Measurements from ENCODE around the gene SCUBE1.
"Not testable (repeated sequence)": the region's sequence is repeated elsewhere in the genome, so short reads cannot be mapped to it uniquely, and the experiment has no call there.

The SCUBE1 gene

DNA sequence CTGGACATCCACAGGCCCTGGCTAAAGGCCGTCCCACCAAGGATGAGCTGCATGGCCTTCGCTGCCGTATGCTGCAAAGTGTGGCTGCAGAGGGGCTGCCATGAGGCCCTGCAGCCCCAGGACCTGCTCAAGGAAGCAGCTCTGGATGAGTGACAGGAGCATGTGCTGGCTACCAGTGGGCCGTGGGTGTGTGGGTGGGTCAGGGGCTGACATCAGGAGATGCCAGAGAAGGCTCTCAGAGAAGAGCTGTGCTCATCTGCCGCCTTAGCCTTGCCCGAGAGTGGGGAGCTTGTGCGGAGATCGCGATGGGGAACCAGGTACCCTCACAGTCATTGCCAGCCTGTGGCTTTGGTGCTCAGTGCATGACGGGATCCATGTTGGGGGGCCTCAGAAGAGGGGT lies 41.3 kb downstream of the SCUBE1 start:
- no peak for DNase-seq (ENCODE audit: low spot score)

DNA sequence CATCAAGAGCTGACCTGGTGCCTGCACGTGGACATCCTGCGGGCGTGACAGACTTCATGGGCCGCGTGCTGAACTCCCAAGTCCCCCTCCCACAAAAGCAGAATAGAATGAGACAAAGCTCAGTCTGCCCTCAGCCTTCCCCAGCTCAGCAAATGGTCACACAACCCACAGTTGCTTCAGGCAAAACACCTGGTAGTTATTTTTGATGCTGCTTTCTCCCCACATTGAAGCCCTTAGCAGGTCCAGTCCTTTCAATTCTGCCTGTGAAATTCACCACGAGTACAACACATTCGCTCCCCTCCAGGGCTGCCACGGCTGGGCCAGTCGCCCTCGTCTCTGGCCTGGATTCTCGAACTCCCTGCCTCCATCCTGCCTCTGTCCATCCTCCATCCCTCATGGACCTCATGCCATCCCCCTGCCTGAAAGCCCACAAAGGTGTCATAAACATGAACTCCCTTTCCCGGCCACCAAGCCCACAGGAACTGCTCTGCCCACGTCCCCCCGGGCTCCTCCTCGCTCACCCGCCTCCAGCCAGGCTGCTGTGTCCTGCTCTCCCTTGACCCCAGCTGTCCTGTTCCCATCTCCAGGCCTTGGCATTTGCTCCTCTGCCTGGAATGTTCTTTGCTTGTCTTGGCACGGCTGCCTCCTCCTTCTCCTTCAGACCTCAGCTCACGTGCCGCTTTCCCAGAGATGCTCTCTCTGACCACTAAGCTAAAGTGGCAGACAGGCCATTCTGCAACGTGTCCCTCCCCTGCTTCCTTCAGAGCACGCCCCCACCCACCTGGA lies 42.1 kb downstream of the SCUBE1 start:
- no peak for DNase-seq (ENCODE audit: low spot score)

DNA sequence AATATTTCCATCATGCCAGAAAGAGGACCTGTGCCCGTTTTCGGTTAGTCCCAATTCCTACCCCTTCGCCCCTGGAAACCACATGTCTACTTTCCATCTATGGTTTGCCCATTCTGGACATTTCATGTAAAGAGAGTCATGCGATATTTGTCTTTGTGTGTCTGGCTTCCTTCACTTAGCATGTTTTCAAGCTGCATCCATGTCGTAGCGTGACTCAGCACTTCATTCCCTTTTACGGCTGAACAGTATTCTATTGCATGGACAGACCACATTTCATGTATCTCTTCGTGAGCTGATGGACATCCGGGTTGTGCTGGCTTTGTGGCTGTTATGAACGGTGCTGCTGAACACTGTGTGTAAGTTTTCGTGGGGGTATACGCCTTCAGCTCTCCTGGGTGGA lies 43.4 kb downstream of the SCUBE1 start:
- DNase-seq (ENCODE audit: low spot score): no peak

DNA sequence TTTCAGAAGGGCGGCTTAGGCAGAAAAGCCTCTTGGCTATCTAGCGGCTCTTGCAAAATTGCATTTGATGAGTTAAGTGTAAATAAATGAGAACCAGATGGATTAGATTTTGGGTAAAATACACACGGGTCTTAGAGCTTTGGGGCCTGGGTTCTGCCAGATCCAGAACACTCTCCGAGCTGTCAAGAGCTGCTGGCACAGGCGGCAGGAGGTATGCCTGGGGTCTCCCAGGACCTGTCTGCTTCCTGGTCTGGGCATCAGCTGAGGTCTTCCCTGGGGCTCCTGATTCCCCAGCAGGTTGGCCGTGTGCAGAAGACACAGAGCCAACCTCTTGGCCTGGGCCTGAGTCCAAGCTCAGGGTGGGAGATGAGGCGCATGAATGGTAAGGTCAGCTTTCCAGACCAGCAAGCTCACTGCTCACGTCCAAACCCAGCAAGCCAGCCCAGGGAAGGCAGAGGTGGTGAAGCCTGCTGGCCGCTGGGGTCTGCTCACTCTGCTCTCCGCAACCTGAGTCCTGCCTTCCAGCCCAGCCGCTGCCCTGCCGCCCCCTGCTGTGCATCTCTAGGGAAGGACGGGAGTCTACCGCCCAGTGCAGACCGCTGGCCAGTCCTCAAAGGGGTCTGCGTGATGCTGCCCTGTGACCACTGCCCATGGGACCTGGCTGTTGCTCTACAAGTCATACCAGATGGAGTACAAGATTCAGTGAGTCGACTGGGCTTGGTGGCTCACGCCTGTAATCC lies 44.9 kb downstream of the SCUBE1 start:
- no peak for DNase-seq (ENCODE audit: low spot score)

DNA sequence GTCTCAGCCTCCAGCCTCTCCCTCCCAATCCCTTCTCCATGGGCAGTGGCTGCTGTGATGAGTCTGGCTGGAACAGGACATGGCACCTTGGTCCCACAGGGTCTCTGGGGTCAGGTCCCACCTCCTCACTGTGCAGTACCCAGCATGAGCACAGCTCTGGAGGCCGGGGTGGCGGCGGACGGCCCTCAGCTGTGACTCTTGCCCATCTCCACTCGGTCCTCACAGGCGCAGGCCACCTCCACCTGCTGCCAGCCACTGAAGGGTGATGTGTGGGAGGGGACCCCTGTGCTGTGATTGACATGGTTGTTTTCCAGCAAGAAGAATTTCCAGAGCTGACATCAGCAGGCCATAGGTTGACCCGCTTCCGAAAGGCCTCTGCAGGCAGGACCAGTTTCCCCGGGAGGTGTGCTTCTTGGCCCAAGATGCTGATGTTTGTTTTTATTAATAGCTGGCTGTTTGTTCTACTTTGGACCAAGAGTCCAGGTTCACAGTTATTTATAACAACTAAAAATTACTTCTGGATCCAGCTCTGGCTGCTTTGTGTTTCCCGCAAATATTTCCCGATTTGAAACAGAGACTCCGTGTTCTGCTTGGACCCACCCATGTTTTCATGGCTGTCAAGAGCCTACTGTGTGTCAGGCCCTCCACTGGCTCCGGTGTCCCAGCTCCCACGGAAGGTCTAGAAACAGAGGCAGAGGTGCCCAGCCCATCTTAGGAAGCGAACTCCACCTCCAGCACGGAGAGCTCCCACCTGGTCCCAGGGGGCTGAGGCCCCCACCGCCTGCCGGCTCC lies 45.7 kb downstream of the SCUBE1 start:
- no peak for DNase-seq (ENCODE audit: low spot score)

DNA sequence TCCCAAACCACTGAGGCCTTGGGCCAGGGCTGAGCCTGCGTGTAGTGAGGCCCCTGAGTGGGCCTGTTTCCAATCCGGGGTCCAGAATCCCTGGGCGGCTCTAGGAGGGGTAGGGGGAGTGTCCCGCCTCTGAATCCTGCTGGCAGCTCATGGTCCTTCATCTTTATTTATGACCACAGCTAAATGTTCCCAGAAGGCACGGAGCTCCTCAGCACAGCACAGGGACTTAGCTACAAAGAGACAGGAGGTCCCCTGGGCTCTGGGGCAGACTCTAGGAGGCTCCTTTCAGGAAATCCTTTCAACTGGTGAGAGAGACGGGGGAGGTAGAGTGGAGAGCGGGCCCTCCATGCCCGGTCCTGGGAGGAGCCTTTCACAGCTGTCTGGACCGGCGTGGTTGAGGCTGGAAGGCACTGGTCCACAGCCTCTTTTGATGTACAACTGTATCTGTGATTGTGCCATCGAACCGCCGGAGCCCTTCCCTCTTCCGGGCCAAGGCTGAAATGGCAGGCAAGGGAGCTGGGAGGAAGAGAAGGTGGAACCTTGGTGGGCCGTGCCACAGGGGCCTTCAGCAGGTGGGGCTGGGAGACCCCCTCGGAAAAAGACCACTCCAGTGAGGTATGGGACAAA lies 46.8 kb downstream of the SCUBE1 start:
- DNase-seq (ENCODE audit: low spot score): no peak

DNA sequence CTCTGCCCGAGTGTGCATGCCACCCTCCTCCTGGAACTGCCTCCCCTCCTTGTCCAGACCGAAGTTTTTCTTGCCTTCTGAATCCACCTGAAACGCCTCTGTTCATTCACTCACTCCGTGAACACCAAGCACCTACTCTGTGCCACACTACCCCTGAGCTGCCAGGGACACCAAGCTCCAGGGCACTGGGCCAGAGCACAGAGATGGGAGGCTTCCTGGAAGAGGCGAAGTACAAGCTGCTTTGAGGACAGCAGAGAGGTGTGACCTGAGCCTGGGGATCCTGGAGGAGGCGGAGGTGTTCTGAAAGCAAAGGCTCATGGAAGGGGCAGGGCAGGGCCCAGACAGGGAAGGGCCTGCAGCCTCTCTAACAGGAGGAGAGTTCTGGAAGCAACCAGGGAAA lies 47.5 kb downstream of the SCUBE1 start:
- no peak for DNase-seq (ENCODE audit: low spot score)

DNA sequence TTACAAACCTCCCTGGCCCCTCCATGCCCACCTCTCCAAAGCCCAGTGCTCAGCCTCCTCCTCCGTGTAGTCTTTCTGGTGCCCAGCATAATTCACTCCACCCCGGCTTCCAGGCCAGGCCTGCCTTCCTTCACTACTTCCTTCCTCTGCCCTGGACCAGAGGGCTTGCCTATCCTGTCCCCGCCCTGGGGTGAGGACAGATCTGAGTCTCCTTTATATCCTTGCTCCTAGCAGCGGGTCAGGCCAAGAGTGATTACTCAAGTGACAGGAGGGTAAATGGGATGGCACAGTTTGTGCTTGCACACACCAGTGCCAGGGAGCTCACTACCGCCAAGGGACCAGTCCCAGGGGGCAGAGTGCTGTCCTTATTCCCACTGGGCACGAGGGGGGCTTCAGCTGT lies 48.0 kb downstream of the SCUBE1 start:
- DNase-seq (ENCODE audit: low spot score): no peak

DNA sequence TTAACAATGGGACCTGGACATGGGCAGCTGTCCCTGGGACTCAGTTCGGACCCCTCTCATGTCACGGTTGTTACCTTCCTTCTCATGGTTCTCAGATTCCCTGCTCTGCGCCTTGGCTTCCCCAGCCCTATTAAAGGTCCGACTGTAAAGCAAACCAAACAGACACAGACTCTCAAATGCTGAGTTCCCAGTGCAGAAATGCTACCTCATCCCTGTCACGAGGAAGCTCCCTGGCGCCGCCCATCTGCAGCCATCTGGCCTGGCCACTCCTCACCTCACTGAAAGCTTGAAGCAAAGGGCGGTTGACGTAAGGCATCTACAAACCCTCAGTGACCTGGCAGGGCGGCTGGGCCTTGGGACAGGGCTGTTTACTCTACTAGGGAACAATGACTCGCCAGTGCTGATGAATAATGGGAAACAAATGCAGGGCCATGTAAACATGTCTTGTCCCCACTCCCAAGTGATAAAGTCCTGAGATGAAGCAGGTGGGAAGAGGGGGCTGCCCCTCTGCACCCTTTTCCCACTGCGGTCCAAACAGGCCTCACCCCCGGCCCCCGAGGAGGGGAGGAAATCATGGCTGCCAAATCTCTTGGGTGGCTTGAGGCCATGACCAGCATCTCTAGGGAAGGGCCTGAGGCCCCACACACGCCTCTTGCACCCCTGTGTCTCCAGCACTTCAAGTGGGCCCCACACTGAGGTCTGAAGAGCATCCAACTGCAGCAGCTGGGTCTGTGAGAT lies 49.3 kb downstream of the SCUBE1 start:
- peak; percentile 10 for DNase-seq (ENCODE audit: low spot score)

DNA sequence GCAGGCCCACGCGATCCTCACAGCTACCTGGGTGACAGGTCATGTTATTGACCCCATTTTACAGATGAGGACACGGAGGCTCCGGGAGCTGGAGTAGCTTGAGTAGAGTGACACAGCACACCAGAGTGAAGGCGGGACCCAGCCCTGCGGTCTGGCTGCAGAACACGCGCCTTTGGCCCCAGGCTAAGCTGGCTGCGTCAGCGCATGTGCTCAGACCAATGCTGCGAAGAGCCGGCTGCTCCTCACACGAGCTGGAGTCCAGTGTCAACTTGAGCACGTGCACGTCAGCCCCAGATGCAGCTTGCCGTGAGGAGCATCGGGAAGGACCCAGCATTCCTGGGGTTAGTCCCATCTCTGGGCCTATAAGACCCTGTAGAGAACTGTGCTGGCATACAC lies 49.9 kb downstream of the SCUBE1 start:
- DNase-seq (ENCODE audit: low spot score): no peak

DNA sequence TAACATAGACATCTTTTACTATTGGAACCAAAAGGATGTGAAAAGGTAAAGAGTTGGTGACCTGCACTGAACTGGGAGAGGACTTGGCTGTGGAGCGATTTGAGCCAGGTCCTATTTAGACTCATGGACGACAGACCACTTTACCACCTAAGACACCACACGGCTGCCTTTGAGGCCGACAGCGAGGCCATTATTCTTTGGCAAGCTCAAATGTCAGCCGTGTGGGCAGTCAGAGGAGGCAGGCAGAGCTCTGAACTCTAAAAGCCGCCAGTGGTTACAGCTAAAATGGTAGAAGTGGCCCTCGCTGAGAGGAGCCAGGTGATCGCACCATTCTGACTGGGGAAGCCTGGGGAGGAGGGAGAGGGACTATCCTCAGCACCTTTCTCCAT lies 50.5 kb downstream of the SCUBE1 start:
- DNase-seq (ENCODE audit: low spot score): no peak

DNA sequence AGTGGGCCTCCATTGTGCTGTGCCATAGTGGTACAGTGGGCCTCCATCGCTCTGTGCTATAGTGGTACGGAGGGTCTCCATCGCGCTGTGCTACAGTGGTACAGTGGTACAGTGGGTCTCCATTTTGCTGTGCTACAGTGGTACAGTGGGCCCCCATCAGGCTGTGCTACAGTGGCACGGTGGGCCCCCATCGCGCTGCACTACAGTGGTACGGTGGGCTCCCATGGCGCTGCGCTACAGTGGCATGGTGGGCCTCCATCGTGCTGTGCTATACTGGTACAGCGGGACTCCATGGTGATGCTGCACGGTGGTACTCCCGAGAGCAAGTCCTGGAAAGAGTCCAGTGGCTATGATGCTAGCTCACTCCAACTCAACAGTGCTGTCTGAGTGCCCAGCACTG lies 51.8 kb downstream of the SCUBE1 start:
- DNase-seq (ENCODE audit: low spot score): no peak

DNA sequence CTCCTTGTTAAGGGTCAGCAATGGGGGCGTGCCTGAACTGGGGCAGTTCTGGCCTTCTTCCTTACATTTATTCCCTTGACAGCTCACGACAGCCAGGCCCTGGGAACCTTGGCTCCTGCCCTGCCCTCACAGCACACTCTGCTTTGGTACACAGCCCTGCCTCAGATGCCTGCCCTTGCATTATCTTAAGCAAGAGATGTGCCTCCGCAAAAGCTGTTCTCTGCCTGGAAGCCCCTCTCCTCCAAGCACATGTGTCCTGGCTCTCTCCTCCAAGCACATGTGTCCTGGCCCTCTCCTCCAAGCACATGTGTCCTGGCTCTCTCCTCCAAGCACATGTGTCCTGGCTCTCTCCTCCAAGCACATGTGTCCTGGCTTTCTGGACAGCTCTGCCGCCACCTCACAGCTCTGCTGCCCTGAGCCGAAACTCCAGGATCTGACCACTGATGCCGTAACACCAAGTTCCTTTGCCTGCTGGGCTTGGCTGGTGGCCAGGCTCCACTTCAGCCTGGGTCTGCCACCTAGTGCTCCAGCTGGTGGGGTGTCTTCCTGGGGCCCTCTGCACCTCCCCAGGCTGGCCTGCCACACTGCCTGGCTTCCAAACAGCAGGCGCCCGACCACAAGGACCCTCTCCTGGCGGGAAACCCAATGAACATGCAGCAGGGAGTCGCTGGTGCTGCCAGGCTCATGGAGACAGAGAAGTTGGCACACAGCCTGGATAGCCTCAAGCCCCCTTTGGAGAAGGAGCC lies 53.0 kb downstream of the SCUBE1 start:
- no peak for DNase-seq (ENCODE audit: low spot score)

DNA sequence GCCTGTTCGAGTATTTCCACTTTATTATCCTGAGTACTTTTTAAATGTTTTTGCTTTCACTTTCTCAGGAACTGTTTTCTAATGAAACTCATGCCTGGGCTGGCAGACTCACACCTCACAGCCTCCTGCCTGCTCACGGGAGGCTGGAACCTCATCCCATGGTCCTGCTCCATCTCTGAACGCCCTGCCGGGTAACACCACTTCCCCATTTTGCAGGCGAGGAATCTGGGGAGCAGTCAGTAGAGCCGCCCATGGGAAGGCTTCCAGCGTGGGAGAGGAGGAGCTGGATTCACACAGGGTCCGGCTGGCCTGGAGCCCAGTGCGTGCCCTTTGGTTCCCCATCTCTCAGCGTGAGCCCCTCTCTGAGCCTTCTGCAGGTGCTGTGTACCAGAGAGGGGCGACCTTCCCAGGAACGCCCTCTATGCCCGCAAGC lies 53.6 kb downstream of the SCUBE1 start:
- no peak for DNase-seq (ENCODE audit: low spot score)

DNA sequence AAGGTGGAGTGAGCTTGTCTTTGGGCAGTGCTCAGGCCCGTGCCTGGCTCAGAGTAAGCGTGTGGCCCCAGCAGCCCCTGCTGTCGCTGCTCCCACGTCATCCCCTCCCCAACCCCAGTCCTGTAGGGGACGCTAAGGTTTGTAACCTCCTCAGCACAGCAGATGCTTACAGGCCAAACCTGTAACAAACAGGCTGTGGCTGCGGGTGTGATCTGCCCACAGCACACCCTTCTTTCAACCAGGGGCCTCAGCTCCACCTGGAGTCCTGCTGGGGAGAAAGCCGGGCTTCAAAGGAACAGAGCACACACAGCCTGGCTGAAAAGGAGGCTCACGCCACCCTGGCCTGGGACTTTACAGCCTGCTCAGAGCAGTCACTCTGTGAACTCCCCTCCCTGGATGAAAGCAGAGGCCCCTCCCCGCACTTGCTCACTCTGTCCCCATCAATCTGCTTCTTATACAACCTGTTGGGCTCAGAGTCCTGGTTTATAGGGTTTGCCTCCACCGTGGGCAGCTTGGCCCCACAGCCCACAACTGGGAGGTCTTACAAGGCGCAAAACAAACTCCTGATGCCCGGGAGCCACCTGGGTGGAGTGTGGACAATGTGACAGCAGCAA lies 54.3 kb downstream of the SCUBE1 start:
- no peak for DNase-seq (ENCODE audit: low spot score)

DNA sequence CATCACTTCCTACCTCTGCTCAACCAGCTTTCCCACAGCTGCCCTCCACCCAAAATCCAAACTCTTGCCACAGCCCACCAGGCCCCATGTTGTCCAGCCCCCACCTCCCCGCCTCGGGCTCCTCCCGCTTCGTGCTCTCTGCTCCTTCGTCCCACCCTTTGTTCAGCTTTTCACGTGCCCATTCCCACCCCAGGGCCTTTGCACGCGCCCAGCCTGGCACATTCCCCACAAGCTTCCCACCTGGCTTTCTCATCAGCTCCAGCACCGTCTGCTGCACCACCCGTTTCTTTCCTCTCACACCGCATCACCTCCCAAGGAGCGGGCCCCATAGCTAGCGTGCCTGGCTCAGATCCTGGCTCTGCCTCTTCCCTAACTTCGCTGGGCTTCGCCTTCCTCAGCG lies 54.8 kb downstream of the SCUBE1 start:
- DNase-seq (ENCODE audit: low spot score): no peak

DNA sequence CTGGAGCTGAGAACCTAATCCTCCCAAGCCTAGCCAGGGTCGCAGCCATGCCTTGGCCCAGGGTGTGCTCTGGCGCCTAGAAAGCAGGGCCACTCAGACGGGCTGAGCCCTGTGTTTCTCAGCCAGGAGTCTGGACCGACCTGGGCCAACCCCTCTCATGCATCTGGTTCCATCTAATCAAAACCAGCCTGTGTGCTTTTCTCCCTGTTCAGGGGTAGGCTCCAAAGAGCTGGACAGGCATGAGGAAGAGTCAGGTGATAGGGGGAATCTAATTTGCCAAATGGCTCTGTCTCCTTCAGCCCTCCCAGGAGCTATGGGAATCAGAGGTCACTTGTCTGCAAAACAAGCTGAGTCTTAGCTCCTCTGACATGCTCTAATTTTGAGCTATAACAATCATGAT lies 55.7 kb downstream of the SCUBE1 start:
- DNase-seq (ENCODE audit: low spot score): no peak

DNA sequence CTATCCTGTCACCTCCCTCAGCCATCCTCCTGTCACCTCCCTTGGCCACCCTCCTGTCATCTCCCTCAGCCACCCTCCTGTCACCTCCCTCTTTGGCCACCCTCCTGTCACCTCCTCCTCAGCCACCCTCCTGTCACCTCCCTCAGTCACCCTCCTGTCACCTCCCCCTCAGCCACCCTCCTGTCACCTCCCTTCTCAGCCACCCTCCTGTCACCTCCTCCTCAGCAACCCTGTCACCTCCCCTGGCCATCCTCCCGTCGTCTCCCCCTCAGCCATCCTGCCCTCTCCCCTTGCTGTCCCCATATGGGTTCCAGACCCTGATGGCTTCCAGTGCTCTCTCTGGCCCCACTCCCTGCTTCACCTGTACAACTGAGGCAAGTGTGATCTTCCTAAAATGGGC lies 61.8 kb downstream of the SCUBE1 start:
- no peak for DNase-seq (ENCODE audit: low spot score)

DNA sequence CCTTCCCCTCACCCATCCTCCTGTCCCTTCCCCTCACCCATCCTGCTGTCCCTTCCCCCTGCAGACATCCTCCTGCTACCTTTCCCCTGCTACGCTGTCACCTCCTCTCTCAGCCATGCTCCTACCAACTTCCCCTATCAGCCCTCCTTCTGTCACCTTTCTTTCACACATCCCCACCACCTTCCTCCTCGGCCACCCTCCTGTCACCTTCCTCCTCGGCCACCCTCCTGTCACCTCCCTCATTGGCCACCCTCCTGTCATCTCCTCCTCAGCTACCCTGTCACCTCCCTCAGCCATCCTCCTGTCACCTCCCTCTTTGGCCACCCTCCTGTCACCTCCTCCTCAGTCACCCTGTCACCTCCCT lies 62.7 kb downstream of the SCUBE1 start:
- DNase-seq (ENCODE audit: low spot score): not testable (repeated sequence)

DNA sequence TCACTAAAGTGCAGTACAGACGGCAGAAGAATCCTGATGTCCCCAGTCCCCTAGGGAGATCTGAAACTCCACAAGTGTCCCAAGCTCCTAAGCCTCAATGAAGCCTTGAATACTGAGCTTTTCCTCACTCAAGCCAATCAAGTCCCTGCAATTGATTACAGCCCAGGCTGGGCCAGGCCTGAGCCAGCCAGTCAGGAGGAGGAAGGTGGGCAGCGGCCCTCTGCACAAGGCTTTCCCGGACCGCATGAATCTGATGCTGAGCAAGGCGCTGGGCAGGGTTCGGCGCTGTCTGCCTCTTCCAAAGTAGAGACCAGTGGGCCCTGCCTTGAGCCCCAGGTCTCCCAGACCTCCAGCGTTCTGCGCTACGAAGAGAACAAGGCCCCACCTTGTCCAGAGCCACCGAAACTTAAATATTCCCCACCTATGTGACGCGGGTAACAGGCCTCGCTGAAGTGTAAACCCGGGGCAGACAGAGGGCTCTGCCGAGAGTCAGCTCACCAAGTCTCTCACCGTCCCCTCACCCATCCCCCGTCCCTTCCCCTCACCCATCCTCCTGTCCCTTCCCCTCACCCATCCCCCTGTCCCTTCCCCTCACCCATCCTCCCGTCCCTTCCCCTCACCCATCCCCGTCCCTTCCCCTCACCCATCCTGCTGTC lies 63.2 kb downstream of the SCUBE1 start:
- DNase-seq (ENCODE audit: low spot score): no peak
